HG03521 (cell line): ENCODE data around the gene CLIC3.

Experiments
- ATAC-seq: cut with Tn5 transposase; IDR thresholded peaks from one replicate; pipeline ENCODE4 v1.9.1; 2021; ENCODE audit warnings: mild to moderate bottlenecking, moderate library complexity; ENCODE audit not compliant: unreplicated experiment

The CLIC3 gene

DNA sequence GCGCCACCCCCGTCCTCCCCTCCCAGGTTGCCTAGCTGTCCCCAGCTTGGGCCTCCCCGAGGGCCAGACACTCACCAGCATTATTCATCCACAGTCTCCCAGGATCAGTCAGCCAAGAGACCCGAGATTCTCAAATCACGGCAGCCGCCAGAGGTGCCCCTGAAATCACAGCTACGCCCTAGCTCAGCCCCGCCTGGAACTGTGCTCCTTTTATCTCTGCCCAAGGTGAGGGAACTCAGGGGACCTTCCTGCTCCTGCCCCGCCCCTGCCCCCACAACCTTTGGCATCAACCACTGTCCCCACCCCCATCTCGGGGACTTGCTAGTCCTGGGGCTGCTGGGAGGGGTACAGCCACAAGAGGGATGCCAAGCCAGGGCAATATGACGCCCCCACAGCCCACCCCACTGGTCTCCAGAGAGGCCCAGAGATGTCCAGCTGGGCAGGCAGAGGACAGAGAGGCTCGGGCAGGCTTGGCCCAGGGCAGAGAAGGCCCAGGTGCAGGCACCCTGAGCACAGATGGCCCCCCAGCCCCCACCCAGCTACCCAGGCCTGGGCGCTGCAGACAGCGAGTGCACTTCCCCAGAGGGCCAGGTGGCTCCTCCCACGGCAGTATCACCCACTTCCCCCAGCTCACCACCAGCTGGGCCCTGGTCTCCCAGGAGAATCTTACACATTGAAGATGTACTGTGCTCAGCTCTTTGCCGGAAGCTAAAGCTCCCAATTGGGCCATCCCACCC is 35.7 kb upstream of the CLIC3 start, which contains the start of gene FUT7:
TSS of gene FUT7 (minus strand) at position 185 of the 737 bp plus-strand sequence. CDS start at position 88, 97 bp downstream.
- ATAC-seq = no peak

DNA sequence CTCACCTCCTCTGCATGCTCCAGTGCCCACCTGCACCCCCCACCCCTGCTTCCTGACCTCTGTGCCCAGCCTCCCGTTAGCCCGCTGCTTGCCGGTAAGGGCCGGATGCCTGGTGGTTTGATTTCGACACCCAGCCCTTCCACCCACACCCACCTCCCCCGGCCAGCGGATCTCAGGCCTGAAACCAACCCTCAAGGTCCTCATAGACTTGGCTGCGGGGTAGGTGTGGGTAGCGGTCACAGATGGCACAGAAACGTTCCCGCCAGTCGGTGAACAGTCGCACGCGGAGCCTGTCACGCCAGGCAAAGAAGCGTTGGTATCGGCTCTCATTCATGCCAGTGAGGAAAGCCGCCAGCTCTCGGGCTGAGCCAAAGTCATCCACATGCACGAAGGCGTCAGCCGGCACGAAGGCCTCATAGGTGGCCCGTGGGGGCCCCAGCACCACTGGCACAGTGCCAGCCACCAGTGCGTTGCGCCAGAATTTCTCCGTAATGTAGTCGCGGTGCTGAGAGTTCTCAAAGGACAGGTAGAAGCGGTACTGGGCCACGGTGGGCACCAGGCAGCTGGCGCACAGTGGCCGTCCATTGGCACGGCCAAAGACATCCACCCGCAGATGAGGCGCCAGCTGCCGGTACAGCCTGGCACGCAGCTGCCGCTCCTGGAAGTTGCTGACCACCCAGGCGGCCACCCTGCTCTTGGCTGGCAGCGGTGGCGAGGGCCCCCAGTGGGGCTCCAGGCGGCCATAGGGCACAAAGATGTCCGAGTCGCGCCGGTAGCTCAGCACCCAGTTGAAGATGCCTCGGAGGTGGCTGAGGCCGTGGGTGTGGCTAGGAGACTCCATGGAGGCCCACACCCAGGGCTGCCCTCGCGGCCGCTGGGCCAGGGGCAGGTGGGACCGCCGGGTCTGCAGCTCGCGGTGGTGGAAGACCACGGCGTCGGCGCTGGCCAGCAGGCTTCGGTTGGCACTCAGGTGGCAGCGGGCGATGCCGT is 34.5 kb upstream of the CLIC3 start:
- ATAC-seq = no peak

DNA sequence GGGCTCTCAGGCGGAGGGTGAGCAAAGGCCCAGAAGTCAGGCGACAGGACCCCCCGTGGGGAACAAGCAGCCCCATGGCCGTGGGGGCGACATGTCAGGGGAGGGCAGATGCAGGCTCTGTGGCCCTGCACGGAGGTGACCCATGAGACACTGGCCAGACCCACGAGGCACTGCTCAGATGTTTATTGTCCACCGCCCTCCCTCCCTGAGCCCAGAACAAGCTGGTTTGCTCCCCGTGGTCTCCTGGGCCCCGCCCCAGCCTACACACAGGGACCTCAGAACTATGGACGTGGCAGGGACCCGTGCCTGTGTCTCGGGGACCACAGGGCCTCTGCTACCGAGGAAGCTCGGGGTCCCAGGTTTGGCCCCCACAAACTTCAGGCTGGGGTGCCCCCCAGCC is 33.6 kb upstream of the CLIC3 start:
- ATAC-seq = no peak

DNA sequence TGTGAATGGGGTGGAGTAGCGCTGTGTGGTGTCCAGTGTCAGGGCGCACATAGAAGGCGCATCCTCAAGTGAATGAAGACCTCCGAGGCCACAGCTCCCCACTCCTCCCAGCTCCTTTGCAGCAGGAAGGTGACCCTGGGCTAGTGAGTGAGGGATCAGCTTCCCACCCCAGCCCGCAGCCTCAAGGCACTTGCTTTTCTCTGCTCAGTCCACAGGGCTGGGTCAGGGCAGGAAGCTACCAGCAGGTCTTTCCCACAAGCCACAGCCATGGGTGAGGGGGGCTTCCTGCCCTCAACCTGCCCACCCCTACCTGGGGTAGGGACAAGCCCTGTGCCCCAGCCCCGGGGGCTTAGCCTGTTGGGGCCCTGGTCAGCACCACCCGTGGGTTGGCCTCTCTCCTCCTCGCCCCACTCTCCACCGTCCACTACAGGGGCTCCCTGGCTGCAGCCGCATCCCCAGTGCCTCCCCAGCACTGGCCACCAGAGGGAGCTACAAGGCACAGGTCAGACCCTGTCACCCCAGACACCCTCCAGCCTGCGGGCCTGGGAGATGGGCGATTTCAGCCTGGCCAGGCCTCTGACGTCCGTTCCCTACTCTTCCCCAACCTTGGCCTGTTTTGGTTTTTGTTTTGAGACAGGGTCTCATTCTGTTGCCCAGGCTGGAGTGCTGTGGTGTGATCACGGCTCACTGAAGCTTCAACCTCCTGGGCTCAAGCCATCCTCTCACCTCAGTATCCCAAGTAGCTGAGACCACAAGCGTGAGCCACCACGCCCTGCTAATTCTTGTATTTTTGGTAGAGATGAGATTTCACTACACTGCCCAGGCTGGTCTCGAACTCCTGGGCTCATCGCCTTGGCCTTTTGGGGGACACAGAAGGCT is 32.9 kb upstream of the CLIC3 start:
- no peak for ATAC-seq

DNA sequence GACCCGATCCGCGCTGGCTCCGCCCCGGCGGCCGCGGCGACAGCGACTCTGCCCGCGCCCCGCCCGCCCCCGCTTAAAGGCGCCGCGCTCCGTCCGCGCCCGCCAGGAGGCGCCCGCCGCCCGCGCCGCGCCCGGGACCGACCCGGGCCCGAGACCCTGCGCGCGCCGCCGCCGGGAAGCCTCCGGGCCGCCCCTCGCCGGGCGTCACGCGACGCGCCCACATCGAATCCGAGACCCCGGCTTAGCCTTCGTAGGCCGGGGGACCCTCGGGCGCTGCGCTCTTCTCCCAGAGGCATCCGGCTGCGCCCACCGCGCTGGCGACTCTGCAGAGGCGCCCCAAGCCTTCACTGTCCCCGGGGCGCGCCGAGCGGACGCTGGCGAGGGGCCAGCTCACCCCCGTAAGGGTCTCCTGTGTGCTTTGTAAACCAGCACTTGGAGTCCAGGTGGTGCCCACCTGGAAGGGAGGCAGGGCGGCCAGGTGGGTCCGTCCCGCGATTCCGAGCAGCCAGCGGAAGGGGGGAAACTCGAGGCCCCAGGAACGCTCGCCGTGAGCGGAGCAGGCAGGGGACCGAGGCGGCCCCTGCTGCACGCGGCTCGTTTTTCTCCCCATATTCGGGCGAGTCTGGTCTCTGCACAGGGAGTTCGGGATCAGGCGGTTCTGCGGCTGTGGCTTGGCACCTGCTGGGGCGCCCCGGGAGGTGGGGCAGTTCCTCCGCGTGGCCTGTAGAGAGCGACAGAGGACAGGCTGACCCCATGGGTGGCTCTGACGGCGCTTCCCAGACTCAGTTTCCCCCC is 32.1 kb upstream of the CLIC3 start:
- ATAC-seq = peak; percentile 48

DNA sequence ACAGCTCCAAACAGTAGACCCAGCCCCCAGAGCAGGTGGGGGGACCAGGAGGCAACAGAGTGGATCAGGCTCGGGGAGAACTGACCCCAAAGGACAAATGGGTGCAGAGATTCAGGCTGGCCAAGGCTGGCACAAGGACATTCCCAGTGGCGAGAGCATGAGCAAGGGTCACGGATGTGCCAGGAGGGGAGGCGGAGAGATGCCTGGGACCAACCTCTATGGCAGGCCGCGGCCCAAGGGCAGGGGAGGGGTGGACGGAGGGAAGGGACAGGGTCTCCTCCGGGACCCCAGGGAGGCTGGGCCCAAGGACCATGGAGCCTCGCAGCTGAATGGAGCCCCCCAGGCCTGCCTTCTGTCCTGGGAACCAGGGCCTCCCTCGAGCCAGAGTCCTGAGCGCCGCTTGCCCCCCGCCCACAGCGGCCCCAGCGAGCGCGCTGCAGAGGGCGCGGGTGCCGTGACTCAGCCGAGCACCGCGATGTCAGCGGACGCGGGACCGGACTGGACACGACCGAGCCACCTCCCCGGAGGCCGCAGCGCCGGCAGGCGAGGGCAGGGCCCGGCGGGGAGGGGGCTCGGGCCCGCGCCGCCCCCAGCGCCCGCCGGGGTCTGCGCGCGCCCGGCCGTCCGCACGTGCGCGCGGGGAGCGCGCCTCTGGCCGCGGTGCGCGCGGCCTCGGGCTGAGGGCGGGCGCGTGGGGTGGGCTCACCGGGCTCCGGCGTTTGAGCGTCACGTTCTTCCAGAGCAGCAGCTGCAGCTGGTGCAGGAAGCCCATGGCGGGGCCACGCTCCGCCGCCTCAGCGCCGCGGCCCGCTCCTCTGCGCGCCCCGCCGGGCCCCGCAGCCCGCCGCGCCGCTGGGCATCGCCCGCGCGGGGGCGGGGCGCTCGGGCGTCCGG is 31.2 kb upstream of the CLIC3 start, which contains the start of gene ABCA2:
TSS of gene ABCA2 (minus strand) at position 869 of the 894 bp plus-strand sequence. CDS start at position 772, 97 bp downstream.
- peak; percentile 4 for ATAC-seq

DNA sequence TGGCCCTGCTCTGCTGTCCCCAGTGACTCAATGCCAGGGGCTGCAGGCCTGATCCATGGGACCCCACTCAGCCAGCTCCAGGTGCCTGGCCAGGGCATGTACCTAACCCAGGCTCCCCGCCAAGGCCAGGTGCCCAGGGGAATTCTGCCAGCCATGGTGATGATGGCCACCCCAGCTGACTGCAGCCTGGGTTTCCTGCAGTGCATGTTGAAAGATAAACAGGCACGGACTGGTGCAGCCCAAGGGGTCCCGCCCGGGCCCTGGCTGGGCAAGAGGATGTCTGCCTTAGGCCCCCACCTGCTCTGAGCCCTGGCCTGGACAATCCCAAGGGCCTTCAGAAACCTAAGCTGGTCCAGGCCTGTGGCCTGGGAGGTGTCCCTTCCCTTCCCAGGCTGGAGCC is 30.5 kb upstream of the CLIC3 start:
- no peak for ATAC-seq

DNA sequence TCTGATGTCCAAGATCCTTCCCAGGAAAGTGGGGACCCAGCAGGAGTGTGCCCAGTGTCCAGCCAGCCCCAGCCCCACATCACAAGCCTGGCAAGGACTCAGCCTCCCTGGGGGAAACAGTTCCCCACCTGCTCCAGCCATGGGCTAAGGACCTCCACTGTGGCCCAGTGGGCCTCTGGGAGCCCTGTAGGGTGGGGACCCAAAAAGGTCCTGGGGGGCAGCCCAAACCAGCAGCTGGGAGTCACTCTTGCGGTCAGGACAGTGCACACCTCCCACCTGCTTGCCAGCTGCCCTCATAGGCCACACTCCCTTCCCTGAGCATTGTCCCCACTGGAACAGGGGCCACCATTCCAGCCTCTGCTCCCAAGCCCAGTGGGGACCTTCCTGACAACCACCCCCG is 30.0 kb upstream of the CLIC3 start:
- no peak for ATAC-seq

DNA sequence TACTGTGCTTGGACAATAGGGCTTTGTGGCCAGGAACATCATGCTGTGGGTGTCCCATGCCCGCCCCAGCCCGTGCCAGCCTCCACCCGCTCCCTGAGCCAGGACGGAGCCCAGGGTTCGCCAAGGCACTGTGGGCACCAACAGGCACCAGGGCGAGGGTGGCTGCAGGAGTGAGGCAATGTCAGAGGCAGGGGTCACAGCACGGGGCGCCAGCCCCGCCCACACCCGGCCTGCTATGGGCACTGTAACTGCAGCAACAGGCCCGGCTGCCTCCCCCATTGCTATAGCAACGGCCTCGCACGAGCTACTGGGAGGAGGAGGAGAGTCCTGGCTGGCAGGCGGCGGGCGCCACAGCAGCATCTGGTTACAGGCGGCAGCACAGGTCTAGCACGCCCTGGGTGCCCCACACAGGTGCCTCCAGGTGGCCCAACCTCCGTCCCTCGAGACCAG is 29.2 kb upstream of the CLIC3 start:
- no peak for ATAC-seq

DNA sequence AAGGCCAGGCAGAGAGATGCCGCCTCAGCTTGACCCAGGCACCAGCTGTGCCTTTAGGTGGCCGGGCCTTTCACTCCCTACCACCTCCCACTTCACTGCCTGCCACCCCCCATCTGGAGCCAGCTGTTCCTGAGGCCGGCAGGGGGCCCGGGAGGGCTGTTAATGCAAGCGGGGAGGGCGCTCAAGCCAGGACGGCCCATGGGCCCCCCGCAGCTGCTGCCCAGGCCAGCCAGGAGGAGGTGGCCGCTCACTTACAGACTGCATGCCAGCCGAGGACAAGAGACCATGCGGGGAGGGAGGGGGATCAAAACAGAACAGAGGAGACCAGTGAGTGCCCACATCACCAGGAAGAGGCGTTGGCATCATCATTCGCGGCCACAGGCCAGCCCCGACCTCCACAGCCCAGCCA is 27.2 kb upstream of the CLIC3 start:
- no peak for ATAC-seq

DNA sequence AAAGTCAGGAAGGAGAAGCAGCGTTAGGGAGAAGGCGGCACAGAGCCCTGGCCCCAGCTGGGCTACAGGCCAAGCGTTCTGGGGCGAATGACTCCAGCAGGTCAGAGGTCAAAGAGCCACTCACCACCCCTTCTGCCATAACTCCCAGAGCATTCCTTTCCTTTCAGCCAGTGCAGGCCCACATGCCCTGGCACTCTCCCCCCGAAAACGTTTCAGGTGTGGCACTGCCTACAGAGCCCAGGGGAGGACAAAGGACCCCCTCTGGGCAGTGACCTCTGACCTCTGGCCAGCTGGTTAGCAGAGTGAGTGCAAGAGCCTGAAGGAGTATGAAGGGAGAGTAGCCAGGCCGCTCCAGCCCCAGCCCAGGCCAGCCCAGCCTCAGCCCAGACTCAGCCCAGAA is 26.8 kb upstream of the CLIC3 start:
- ATAC-seq = no peak

DNA sequence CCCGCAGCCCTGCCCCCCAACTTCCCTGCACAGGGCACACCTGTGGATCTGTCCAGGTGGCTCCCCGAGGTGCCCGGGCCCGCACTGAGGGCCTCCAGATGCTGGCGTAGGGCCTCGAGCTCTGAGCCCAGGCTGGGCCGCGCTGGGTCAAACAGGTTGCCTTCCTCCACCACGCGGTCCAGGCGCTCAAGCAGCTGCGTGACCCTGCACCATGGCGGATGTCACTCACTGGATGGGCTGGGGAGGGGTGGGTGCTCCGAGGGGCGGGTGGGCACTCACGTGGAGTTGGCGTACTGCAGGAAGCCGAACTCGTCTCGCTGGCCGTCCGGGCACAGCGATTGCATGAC is 26.3 kb upstream of the CLIC3 start:
- ATAC-seq = no peak

DNA sequence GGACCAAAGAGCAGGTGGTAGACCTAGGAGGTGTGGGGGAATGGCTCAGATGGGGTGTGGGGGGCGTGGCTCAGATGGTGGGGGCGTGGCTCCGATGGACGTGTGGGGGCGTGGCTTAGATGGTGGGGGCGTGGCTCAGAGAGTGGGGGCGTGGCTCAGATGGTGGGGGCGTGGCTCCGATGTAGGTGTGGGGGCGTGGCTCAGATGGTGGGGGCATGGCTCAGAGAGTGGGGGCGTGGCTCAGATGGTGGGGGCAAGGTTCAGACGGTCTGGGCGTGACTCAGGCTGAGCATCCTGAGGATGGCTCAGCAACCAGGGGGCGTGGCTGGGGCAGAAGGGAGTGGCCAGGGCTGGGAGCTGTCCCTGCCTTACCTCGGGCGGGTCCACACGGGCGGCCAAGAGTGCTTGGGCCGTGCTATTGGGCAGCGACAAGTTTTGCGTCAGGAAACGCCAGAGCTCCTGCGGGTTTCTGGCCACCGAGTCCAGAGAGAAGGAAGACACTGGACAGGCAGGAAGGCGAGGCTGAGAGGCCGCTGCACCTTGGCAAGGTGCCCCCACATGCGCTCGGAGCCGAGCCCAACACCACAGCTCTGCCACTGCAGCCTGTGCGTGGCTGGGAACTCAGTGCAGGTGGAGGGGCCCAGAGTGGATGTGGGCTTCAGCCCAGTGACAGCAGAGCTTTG is 25.8 kb upstream of the CLIC3 start:
- no peak for ATAC-seq

DNA sequence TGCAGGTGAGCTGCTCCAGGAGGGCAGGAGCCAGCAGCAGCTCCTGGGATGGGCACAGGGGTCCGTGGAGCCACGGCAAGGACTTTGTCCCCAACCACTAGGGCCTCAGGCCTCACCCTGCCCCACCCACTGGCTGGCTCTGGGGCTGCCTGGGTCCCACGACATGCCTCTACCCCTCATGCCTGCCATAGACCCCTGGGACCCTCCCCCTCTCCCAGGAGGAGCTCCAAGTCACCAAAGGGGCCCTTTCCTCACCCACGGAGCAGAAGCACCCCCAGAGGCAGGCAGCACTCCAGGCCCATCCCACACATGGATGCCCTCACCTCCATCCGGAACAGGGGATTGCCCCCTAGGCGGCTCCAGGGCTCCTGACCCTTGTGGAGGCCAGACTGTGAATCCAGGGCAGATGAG is 25.2 kb upstream of the CLIC3 start:
- ATAC-seq = no peak

DNA sequence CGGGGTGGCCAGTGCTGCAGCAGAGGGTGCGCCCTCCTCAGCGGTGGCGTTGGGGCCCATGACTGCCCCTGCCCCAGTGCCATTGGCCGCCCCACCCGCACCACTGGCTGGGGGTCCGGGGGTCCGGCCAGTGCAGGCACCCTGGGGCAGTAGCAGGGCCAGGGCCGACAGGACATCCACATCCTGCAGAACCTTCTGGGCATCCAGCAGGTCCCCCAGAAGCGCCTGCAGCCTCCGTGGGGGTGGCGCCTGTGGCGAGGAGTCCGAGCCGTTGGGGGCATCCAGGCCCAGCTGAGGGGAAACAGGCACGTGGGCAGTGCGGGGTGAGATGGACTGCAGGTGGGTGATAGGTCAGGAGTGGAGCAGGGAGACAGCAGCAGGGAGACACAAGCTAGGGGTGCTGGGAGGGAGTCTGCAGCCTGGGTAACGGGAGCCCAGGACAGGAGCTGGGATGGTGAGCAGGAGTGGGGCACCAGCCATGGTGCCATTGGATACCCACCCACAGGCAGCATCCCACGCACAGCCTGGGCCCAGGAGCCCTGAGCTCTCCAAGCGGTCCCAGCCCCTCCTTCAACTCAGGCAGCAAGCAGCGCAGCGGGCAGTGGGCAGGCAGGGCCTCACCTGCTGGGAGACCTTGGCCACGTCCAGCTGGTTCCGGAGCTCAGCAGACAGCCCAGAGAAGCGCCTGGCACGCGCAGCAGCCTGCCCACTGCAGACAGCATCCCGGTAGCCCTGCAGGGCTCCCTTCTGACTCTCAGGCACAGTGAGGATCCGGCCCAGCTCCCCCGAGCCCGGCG is 24.6 kb upstream of the CLIC3 start:
- no peak for ATAC-seq

DNA sequence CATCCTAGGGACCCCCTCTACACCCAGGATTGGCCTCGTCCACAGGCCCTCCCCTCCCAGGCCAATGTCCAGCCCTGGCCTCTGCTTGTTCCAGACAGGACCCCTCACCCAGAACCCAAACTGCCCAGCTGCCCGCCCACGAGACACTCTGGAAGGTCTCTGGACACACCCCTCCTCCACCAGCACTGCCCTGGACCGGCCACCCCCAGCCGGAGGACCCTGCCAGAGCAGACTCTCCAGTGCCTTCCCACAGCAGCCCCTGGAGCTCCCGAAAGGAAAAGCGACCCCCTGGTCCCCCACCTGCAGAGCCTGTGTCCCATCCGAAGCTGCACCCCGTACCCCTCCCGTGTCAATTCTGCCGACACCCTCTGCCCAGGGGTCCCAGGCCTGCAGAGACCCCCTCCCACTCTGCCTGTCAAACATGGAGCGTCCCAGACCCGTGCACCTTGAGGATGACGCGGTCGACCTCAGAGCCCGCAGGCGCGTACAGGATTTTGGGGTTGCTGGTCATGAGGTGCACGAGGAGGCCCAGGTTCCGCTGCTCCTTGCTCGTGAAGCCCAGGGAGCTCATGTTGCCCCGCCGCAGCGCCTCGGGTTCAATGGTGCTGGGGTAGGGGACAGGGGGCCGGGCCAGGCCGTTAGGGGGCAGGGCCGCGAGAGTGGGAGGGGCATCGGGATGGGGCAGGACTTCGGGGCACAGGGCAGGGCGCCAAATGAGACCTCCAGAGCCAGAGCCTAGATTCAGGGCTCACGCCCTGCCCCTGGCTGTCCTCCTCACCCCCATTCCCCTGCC is 23.7 kb upstream of the CLIC3 start:
- ATAC-seq = no peak
